Coronary artery (tissue), 2 donors: Measurements from ENCODE around the gene ETV3.

Experiments used
- DNase-seq: peaks from one replicate; pipeline ENCODE4 v3.0.0-alpha.2; 2017; ENCODE audit warnings: low spot score
- H3K27ac ChIP-seq, 2 donors: fragments of 200-600 bp; sonication (generic); one replicate each; pipeline ENCODE4 v1.5.1; 2016 to 2019
- H3K4me3 ChIP-seq: fragments of 200-600 bp; sonication (generic); 2 replicates; pipeline ENCODE4 v1.5.1; 2016; ENCODE audit warnings: mild to moderate bottlenecking, moderate library complexity
- CTCF ChIP-seq: fragments of 200-600 bp; sonication (generic); IDR thresholded peaks from one replicate; pipeline ENCODE4 v1.5.1; 2019; ENCODE audit warnings: antibody characterized with exemption

Gene ETV3

DNA sequence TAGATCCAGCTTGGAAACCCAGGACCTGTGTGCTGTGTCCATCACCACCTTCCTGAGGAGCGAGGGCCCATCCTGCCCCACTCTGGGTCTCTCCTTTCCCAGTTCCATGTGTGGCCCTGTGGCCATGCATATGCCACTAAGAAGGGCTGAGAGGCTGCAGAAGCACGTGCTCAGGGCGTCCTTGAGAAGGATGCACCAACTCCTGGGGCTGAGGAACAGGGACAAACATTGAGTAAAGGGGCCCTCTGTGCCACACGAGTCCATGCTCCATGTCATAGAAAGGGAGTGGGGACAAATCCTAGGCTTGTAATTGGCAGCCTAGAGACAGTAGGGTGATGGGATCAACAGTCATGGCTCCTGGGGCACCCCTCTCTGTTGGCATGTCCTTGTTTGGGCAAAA lies 47.0 kb downstream of the ETV3 start:
- H3K4me3 ChIP-seq = no peak overlapping the region
- no peak for DNase-seq
- no peak overlapping the region for H3K27ac ChIP-seq
- no peak for TF ChIP-seq CTCF

GRCh38 chr1:157090771-157091170 lies 47.4 kb downstream of the ETV3 start:
- Histone ChIP-seq H3K27ac (no peak overlapping the region), H3K4me3 (no peak overlapping the region)
- DNase-seq = no peak
- no peak for TF ChIP-seq CTCF

DNA sequence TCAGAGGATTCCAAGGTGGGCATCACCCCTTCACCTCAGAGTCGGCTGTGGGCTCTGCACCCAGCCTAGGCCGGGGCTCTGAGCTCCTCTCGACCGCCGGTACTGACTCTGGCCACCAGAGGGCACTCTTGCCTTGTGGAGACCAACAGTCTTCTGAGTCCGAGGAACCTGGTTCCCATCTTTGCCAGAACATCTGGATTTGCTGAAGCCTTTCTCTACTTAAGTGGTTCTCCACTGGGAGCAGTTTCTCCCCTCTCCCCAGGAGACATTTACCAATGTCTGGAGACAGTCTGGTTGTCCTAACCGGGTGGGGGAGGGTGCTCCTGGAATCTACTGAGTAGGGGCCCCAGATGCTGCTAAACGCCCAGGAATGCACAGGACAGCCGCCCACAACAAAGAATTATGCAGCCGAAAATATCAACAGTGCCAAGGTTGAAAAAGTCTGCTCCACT lies 48.0 kb downstream of the ETV3 start:
- no peak for DNase-seq
- Histone ChIP-seq H3K4me3 (no peak overlapping the region), H3K27ac (no peak overlapping the region)
- TF ChIP-seq CTCF = peak; percentile 88

DNA sequence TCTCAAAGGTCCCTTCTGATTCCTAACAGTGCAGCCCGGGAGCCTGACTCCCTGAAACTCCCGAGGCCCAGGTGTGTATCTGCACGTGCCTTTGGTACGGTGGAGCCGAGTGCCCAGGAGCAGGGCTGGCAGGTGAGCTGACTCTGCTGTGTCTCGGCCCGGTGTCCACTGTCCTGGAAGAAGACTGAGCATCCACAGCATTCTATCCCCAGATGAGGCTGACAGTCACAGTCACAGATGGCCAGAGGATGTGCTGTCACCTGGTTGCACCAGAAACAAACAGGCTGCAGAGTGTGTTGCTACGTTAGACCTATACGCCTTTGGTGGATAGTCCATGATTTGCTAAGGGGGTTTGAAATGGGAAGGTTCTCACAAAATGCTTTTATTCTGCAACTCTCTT lies 48.4 kb downstream of the ETV3 start:
- Histone ChIP-seq H3K27ac (no peak overlapping the region), H3K4me3 (no peak overlapping the region)
- no peak for TF ChIP-seq CTCF
- DNase-seq = no peak

GRCh38 chr1:157088607-157089006 lies 49.6 kb downstream of the ETV3 start:
- Histone ChIP-seq H3K4me3 (no peak overlapping the region), H3K27ac (no peak overlapping the region)
- TF ChIP-seq CTCF = no peak
- no peak for DNase-seq

DNA sequence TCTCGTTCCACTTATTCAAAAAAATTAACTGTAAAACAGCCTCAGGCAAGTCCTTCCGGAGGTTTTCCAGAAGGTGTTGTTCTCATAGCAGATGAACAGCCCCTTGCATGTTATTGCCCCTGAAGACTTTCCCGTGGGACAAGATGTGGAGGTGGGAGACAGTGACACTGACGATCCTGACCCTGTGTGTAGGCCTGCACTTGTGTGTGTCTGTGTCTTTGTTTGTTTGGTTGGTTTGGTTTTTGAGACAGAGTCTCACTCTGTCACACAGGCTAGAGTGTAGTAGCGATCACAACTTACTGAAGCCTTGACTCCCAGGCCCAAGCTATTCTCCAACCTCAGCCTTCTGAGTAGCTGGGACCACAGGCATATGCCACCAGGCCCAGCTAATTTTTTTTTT lies 51.2 kb downstream of the ETV3 start:
- no peak for DNase-seq
- no peak for TF ChIP-seq CTCF
- Histone ChIP-seq H3K4me3 (no peak overlapping the region), H3K27ac (no peak overlapping the region)

GRCh38 chr1:157086299-157086698 lies 51.9 kb downstream of the ETV3 start:
- TF ChIP-seq CTCF = no peak
- Histone ChIP-seq H3K27ac (no peak overlapping the region), H3K4me3 (no peak overlapping the region)
- no peak for DNase-seq
